GM06990 (cell line): ENCODE data around the gene CLCA1.

Source experiments
- DNase-seq: peaks from one replicate; pipeline ENCODE4 v3.0.0-alpha.2; 2011; ENCODE audit not compliant: insufficient read length; ENCODE audit errors: extremely low read depth
- H3K27me3 ChIP-seq: replicated peaks from 2 replicates; pipeline ENCODE4 v1.6.0; 2011; ENCODE audit warnings: low read length; ENCODE audit not compliant: control insufficient read depth, insufficient read depth
- H3K36me3 ChIP-seq: 2 replicates; pipeline ENCODE4 v1.5.1; 2011; ENCODE audit warnings: low read length; ENCODE audit not compliant: control insufficient read depth, insufficient read depth
- H3K4me3 ChIP-seq: replicated peaks from 2 replicates; pipeline ENCODE4 v1.5.1; 2011; ENCODE audit warnings: low read depth, mild to moderate bottlenecking, control low read depth, low read length
- TF ChIP-seq, protein P1 (sequence below): IDR thresholded peaks from 2 replicates; pipeline ENCODE4 v1.5.1; 2011; ENCODE audit warnings: low read length, control low read depth, mild to moderate bottlenecking, inconsistent platforms; ENCODE audit not compliant: insufficient read depth, poor library complexity, severe bottlenecking

CLCA1 gene

GRCh38 chr1:86450847-86451246, 17.9 kb upstream of the CLCA1 start:
- no peaks in the 10 kb centered on the region for H3K27me3 ChIP-seq
- no peak overlapping the region for H3K4me3 ChIP-seq
- no peaks in the 10 kb centered on the region for H3K36me3 ChIP-seq
- TF ChIP-seq, protein P1, sequence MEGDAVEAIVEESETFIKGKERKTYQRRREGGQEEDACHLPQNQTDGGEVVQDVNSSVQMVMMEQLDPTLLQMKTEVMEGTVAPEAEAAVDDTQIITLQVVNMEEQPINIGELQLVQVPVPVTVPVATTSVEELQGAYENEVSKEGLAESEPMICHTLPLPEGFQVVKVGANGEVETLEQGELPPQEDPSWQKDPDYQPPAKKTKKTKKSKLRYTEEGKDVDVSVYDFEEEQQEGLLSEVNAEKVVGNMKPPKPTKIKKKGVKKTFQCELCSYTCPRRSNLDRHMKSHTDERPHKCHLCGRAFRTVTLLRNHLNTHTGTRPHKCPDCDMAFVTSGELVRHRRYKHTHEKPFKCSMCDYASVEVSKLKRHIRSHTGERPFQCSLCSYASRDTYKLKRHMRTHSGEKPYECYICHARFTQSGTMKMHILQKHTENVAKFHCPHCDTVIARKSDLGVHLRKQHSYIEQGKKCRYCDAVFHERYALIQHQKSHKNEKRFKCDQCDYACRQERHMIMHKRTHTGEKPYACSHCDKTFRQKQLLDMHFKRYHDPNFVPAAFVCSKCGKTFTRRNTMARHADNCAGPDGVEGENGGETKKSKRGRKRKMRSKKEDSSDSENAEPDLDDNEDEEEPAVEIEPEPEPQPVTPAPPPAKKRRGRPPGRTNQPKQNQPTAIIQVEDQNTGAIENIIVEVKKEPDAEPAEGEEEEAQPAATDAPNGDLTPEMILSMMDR = no peak
- no peak for DNase-seq

DNA sequence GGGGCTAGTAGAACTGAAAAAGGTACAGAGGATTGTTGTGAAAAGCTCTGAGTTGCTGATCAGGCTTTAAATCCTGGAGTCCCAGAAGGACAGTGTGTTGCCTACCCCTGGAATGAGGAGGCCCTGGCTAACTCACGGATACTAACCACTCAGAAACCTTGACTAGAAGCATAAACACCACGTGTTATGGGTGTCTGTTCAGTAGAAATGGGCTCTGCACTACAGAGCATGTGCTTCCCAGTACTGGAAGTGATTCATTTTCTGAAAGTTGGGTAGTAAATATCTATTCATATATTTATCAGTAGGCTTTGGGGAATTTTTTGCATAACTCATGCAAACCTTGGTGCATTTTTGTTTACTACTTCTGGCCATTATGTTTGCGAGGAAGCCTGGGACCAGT, 15.1 kb upstream of the CLCA1 start:
- H3K36me3 ChIP-seq = no peaks in the 10 kb centered on the region

DNA sequence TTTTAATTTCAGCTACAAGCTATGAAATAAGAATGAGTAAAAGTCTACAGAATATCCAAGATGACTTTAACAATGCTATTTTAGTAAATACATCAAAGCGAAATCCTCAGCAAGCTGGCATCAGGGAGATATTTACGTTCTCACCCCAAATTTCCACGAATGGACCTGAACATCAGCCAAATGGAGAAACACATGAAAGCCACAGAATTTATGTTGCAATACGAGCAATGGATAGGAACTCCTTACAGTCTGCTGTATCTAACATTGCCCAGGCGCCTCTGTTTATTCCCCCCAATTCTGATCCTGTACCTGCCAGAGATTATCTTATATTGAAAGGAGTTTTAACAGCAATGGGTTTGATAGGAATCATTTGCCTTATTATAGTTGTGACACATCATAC, 13.7 kb upstream of the CLCA1 start:
- TF ChIP-seq, protein P1 = no peak
- DNase-seq = no peak
- H3K27me3 ChIP-seq = no peaks in the 10 kb centered on the region
- no peaks in the 10 kb centered on the region for H3K36me3 ChIP-seq
- H3K4me3 ChIP-seq = no peak overlapping the region

More for the DNA sequence above, 15.1 kb upstream of the CLCA1 start:
- TF ChIP-seq, protein P1 = no peak
- no peak for DNase-seq
- H3K4me3 ChIP-seq = no peak overlapping the region
- H3K27me3 ChIP-seq = no peaks in the 10 kb centered on the region

- no peak for DNase-seq
Observed at GRCh38 chr1:86460998-86461397, 7.7 kb upstream of the CLCA1 start.

DNA sequence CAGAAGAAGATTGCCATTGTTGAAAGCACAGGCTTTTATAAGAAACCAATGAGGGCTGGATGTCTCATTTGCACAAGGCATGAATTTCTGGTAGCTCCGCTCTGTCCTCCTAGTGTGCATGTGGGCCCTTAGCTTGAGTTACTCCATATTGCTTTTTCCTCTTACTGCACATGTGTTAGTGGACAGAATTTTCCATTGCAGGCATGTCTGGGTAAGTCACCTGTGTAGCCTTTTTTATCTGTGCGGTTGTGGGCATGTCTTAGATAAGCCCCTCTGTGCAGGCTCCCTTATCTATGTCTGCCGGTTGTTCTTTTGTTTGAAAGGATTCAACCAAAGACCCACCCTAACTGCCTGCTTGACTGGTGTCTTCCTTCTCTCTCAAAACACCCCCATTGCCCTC, 7.2 kb upstream of the CLCA1 start:
- no peaks in the 10 kb centered on the region for H3K36me3 ChIP-seq
- no peak for DNase-seq
- TF ChIP-seq, protein P1 = no peak
- H3K4me3 ChIP-seq = no peak overlapping the region
- H3K27me3 ChIP-seq = no peaks in the 10 kb centered on the region; the same call in 1 of the 2 replicates

More at GRCh38 chr1:86460998-86461397, 7.7 kb upstream of the CLCA1 start:
- no peak overlapping the region for H3K4me3 ChIP-seq
- no peaks in the 10 kb centered on the region for H3K36me3 ChIP-seq
- H3K27me3 ChIP-seq = no peaks in the 10 kb centered on the region; the same call in 1 of the 2 replicates
- TF ChIP-seq, protein P1 = no peak

DNA sequence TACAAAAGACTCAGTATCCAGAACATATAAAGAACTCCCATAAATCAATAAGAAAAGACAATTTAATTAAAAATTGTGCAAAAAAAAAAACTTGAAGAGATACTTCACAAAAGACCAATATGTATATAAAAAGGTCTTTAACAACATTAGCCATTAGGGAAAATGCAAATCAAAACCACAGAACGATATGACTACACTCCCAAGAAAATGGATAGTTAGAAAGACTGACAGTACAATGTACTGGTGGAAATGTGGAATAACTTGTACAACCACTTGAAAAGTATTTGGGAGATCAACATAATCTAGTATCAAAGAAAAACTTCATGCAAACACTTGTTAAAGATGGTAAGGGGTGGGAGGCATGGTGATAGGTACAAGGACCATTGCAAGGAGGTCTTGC, 3.9 kb upstream of the CLCA1 start:
- Histone ChIP-seq H3K27me3 (no peaks in the 10 kb centered on the region; the same call in 1 of the 2 replicates), H3K36me3 (no peaks in the 10 kb centered on the region), H3K4me3 (no peak overlapping the region)
- DNase-seq = no peak
- TF ChIP-seq, protein P1 = no peak
